ENCODE measurements around the gene LSAMP. TPM values are rescaled to one million over a fixed set of nuclear protein-coding genes. Genes with fewer than 3 reads are reported as not detected.

The LSAMP gene
- total and polyA plus RNA-seq, 2 of the 4 experiments (the other 2 are of a cell fraction), result 7.9 to 8.0 TPM

GRCh38 chr3:116433552-116433951 lies 11.7 kb downstream of the LSAMP start:
- Histone ChIP-seq H2AK5ac (ENCODE audit: low read depth, low read length) (no peak overlapping the region), H3K27ac (ENCODE audit: insufficient read depth, low read length) (no peak overlapping the region), H3K4me3 (ENCODE audit: insufficient read depth, low read depth, low read length) (no peak overlapping the region), H4K8ac (ENCODE audit: low read depth in 2 of 2, low read length in 2 of 2) (no peak overlapping the region), H2BK20ac (ENCODE audit: low read depth, low read length) (no peak overlapping the region), H2BK15ac (ENCODE audit: low read depth, low read length) (no peak overlapping the region), H2BK5ac (ENCODE audit: low read depth, low read length, poor library complexity, severe bottlenecking) (no peak overlapping the region), H3K9me1 (ENCODE audit: insufficient read depth, low read length) (no peaks in the 10 kb centered on the region), H3K18ac (ENCODE audit: low read depth, low read length) (no peak overlapping the region), H3K27me3 (ENCODE audit: control insufficient read depth, insufficient read depth, low read length) (no peaks in the 10 kb centered on the region), H3K23ac (ENCODE audit: low read depth, low read length) (no peak overlapping the region), H4K5ac (ENCODE audit: low read depth, low read length) (no peak overlapping the region), H3K4me1 (ENCODE audit: control insufficient read depth, insufficient read depth, low read length) (no peaks in the 10 kb centered on the region), H4K20me1 (ENCODE audit: insufficient read depth, low read length) (no peaks in the 10 kb centered on the region), H4K91ac (ENCODE audit: insufficient read depth, low read depth, low read length) (no peak overlapping the region), H3K79me1 (ENCODE audit: low read depth in 1 of 2, low read length in 2 of 2) (no peaks in the 10 kb centered on the region), H2AK9ac (replicated peaks; ENCODE audit: low read depth, low read length, poor library complexity) (no peak overlapping the region), H2BK120ac (ENCODE audit: low read depth, low read length) (no peak overlapping the region), H2AFZ (replicated peaks; ENCODE audit: low read length, poor library complexity) (no peak overlapping the region), H3K56ac (ENCODE audit: extremely low read depth, insufficient read depth, low read length) (no peak overlapping the region), H3K4ac (ENCODE audit: low read depth, low read length) (no peak overlapping the region), H3K9me3 (ENCODE audit: control insufficient read depth, insufficient read depth, low read length) (no peaks in the 10 kb centered on the region), H3K14ac (replicated peaks; ENCODE audit: low read depth, low read length) (no peak overlapping the region), H3K4me2 (ENCODE audit: low read depth, low read length) (no peak overlapping the region), H3K36me3 (ENCODE audit: control insufficient read depth, insufficient read depth, low read length) (no peaks in the 10 kb centered on the region), H3K9ac (ENCODE audit: low read depth, low read length) (no peak overlapping the region)
- in situ Hi-C loops (cut with MboI; ENCODE audit: low sequenced_read_pairs) (no loop called here), intact Hi-C loops (cut with micrococcal nuclease) (loop anchor here (10.0 kb wide), 1 partner anchor 59 kb away; no protein-coding TSS in a partner anchor), dilution Hi-C loops (cut with HindIII; ENCODE audit: low sequenced_read_pairs, unreplicated experiment) (no loop called here)
- POLR2A ChIA-PET (ENCODE audit: unreplicated experiment), result no interaction called here
- WGBS, 2 experiments (ENCODE audit: extremely low coverage in 2 of 2, insufficient read length in 1 of 2), result no CpG with 5 or more reads among the region's 1 CpG
- TF ChIP-seq CTCF (conservative IDR thresholded peaks at IDR 0.05; ENCODE audit: low read depth, low read length), result no peak
- TF ChIP-seq CEBPB (IDR thresholded peaks at IDR 0.05; ENCODE audit: low read depth, low read length), result no peak
- TF ChIP-seq CHD1 (IDR thresholded peaks at IDR 0.05; ENCODE audit: low read depth, low read length), result no peak
- no peak for TF ChIP-seq ELK1 (IDR thresholded peaks at IDR 0.05; ENCODE audit: borderline replicate concordance, low read depth, low read length)
- no peak for TF ChIP-seq RCOR1 (IDR thresholded peaks at IDR 0.05; ENCODE audit: insufficient replicate concordance, low read length)
- no TSS peak for BruUV-seq (replicated peaks)
- CTCF ChIA-PET, result interaction anchor here (0.6 kb wide), 1 partner anchor 24 kb away, joined by 4 read pairs; no protein-coding TSS in a partner anchor
- ATAC-seq (ENCODE audit: low read depth) (no peak), DNase-seq (no peak)
